ENCODE measurements around the gene CTSE. TPM values are rescaled to one million over a fixed set of nuclear protein-coding genes. Genes with fewer than 3 reads are reported as not detected.

The CTSE gene
- total and polyA plus RNA-seq, 2 of the 13 experiments (the other 11 are each of a cell fraction or from before 2014, with no cell fraction given), result 0.50 to 0.69 TPM

- BruUV-seq (replicated peaks), result no TSS peak
- DNase-seq (ENCODE audit: low spot score) (no peak), FAIRE-seq (no peak), ATAC-seq (no peak)
- ChIA-PET POLR2A (no interaction called here), CTCF (ENCODE audit: low intra/inter-chr PET ratio, low total read pairs) (no interaction called here)
- TF ChIP-seq ZNF883 (CRISPR knock-in tag; IDR thresholded peaks at IDR 0.05; ENCODE audit: not compliant biosample characterization) (no peak), ZNF558 (CRISPR knock-in tag; IDR thresholded peaks at IDR 0.05; ENCODE audit: borderline replicate concordance) (no peak), RFX1 (IDR thresholded peaks at IDR 0.05) (no peak), ZFP36L1 (CRISPR knock-in tag; IDR thresholded peaks at IDR 0.05) (no peak), RBM39 (IDR thresholded peaks at IDR 0.05; ENCODE audit: low read depth, low read length, poor library complexity, severe bottlenecking) (no peak), GATAD1 (CRISPR knock-in tag; IDR thresholded peaks at IDR 0.05) (no peak), ZNF460 (CRISPR knock-in tag; IDR thresholded peaks at IDR 0.05; ENCODE audit: borderline replicate concordance) (no peak), ZNF746 (CRISPR knock-in tag; IDR thresholded peaks at IDR 0.05) (no peak)
- TF ChIP-seq, protein P1, sequence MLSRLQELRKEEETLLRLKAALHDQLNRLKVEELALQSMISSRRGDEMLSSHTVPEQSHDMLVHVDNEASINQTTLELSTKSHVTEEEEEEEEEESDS (CRISPR knock-in tag; IDR thresholded peaks at IDR 0.05; ENCODE audit: borderline replicate concordance), result no peak
- H3K27ac ChIP-seq (ENCODE audit: extremely low read length, insufficient read depth, low read length), result no peak overlapping the region
- no peak overlapping the region for H3K9ac ChIP-seq (ENCODE audit: insufficient read depth, low read depth, low read length)
- no peak overlapping the region for H3K4me2 ChIP-seq (ENCODE audit: low read depth, low read length)
- no peaks in the 10 kb centered on the region for H4K20me1 ChIP-seq (ENCODE audit: insufficient read depth, low read length)
- intact Hi-C loops (cut with micrococcal nuclease; ENCODE audit: unreplicated experiment) (no loop called here), in situ Hi-C loops (cut with HindIII; ENCODE audit: extremely low pct_ligation_motif_present, low pct_unique_long_range_greater_than_20kb) (no loop called here)
- no peaks in the 10 kb centered on the region for H3K9me3 ChIP-seq (ENCODE audit: low read length)
- no peak overlapping the region for H2AFZ ChIP-seq (ENCODE audit: low read length)
- peaks cover 45% of the 10 kb centered on the region for H3K4me1 ChIP-seq (ENCODE audit: insufficient read depth, low read length)
- 77% methylated on average over 4 of the region's 4 CpGs for WGBS (ENCODE audit: low lambda C conversion rate)
- no peaks in the 10 kb centered on the region for H3K27me3 ChIP-seq (ENCODE audit: control insufficient read depth in 1 of 2, insufficient read depth in 2 of 2, low read length in 2 of 2)
- no peaks in the 10 kb centered on the region for H3K79me2 ChIP-seq (ENCODE audit: insufficient read depth, low read length)
- H3K36me3 ChIP-seq (replicated peaks in 1 of 2; ENCODE audit: control insufficient read depth in 1 of 2, insufficient read depth in 2 of 2, low read length in 2 of 2), result no peaks in the 10 kb centered on the region
- no peak overlapping the region for H3K4me3 ChIP-seq (replicated peaks in 1 of 3; ENCODE audit: insufficient read depth in 1 of 3, low read depth in 2 of 3, low read length in 3 of 3)
Observed at GRCh38 chr1:206047271-206047670, 23.6 kb upstream of the CTSE start.

- Histone ChIP-seq H3K27me3 (ENCODE audit: control insufficient read depth in 1 of 2, insufficient read depth in 2 of 2, low read length in 2 of 2) (peaks cover 1 to 7% of the 10 kb centered on the region in 2 experiments; a peak in 3 of 5 replicates), H3K9me3 (ENCODE audit: low read length) (no peaks in the 10 kb centered on the region), H3K4me2 (ENCODE audit: low read depth, low read length) (peak overlapping the region; percentile 67), H3K27ac (ENCODE audit: extremely low read length, insufficient read depth, low read length) (no peak overlapping the region), H3K4me3 (replicated peaks in 1 of 3; ENCODE audit: insufficient read depth in 1 of 3, low read depth in 2 of 3, low read length in 3 of 3) (peak overlapping the region in 1 of 3 experiments; percentile 6; a peak in 1 of 6 replicates), H3K36me3 (replicated peaks in 1 of 2; ENCODE audit: control insufficient read depth in 1 of 2, insufficient read depth in 2 of 2, low read length in 2 of 2) (no peaks in the 10 kb centered on the region), H4K20me1 (ENCODE audit: insufficient read depth, low read length) (no peaks in the 10 kb centered on the region), H3K4me1 (ENCODE audit: insufficient read depth, low read length) (peaks cover 12% of the 10 kb centered on the region), H3K9ac (ENCODE audit: insufficient read depth, low read depth, low read length) (no peak overlapping the region), H2AFZ (ENCODE audit: low read length) (no peak overlapping the region), H3K79me2 (ENCODE audit: insufficient read depth, low read length) (no peaks in the 10 kb centered on the region)
- ATAC-seq (peak; percentile 82), DNase-seq (ENCODE audit: low spot score) (no peak), FAIRE-seq (no peak)
- ChIA-PET CTCF (ENCODE audit: low intra/inter-chr PET ratio, low total read pairs) (no interaction called here), POLR2A (no interaction called here)
- BruUV-seq (replicated peaks), result no TSS peak
- in situ Hi-C loops (cut with HindIII; ENCODE audit: extremely low pct_ligation_motif_present, low pct_unique_long_range_greater_than_20kb), result no loop called here
- 19% methylated on average over 7 of the region's 7 CpGs for WGBS (ENCODE audit: low lambda C conversion rate)
- intact Hi-C loops (cut with micrococcal nuclease; ENCODE audit: unreplicated experiment), result no loop called here
- no peak for TF ChIP-seq ZNF292 (CRISPR knock-in tag; IDR thresholded peaks at IDR 0.05; ENCODE audit: borderline replicate concordance, low read depth)
- TF ChIP-seq HNRNPH1 (optimal IDR thresholded peaks at IDR 0.05; ENCODE audit: low read depth, low read length), result no peak
- TF ChIP-seq HDAC2 (CRISPR knock-in tag; IDR thresholded peaks at IDR 0.05), result no peak
- TF ChIP-seq POLR2AphosphoS5 (IDR thresholded peaks at IDR 0.05; ENCODE audit: low read depth, low read length), result no peak
- TF ChIP-seq, protein P2, sequence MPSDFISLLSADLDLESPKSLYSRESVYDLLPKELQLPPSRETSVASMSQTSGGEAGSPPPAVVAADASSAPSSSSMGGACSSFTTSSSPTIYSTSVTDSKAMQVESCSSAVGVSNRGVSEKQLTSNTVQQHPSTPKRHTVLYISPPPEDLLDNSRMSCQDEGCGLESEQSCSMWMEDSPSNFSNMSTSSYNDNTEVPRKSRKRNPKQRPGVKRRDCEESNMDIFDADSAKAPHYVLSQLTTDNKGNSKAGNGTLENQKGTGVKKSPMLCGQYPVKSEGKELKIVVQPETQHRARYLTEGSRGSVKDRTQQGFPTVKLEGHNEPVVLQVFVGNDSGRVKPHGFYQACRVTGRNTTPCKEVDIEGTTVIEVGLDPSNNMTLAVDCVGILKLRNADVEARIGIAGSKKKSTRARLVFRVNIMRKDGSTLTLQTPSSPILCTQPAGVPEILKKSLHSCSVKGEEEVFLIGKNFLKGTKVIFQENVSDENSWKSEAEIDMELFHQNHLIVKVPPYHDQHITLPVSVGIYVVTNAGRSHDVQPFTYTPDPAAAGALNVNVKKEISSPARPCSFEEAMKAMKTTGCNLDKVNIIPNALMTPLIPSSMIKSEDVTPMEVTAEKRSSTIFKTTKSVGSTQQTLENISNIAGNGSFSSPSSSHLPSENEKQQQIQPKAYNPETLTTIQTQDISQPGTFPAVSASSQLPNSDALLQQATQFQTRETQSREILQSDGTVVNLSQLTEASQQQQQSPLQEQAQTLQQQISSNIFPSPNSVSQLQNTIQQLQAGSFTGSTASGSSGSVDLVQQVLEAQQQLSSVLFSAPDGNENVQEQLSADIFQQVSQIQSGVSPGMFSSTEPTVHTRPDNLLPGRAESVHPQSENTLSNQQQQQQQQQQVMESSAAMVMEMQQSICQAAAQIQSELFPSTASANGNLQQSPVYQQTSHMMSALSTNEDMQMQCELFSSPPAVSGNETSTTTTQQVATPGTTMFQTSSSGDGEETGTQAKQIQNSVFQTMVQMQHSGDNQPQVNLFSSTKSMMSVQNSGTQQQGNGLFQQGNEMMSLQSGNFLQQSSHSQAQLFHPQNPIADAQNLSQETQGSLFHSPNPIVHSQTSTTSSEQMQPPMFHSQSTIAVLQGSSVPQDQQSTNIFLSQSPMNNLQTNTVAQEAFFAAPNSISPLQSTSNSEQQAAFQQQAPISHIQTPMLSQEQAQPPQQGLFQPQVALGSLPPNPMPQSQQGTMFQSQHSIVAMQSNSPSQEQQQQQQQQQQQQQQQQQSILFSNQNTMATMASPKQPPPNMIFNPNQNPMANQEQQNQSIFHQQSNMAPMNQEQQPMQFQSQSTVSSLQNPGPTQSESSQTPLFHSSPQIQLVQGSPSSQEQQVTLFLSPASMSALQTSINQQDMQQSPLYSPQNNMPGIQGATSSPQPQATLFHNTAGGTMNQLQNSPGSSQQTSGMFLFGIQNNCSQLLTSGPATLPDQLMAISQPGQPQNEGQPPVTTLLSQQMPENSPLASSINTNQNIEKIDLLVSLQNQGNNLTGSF (CRISPR knock-in tag; IDR thresholded peaks at IDR 0.05), result no peak
- no peak for TF ChIP-seq KMT2A (CRISPR knock-in tag; IDR thresholded peaks at IDR 0.05)
Observed at GRCh38 chr1:206041640-206042039, 17.9 kb upstream of the CTSE start.

Measured in HepG2 (cell line).